Skin epidermis (tissue), 12 donors: Measurements from ENCODE around the gene ACAP3.
A peak's percentile ranks its signal among the peaks of the same experiment; 100 is the strongest.
"Not testable (repeated sequence)": the region's sequence is repeated elsewhere in the genome, so short reads cannot be mapped to it uniquely, and the experiment has no call there.

Source experiments
- H3K27ac ChIP-seq, 21 experiments: fragments of 200-600 bp; sonication (generic) in 11 of 21; one replicate each; pipeline ENCODE4 v1.5.0; 2020; ENCODE audit warnings: mild to moderate bottlenecking in 3 of 21, inconsistent platforms in 2 of 21, moderate library complexity in 2 of 21
- H3K4me3 ChIP-seq, 7 experiments: fragments of 200-600 bp; sonication (generic) in 2 of 7; one replicate each; pipeline ENCODE4 v1.5.0; 2020; ENCODE audit warnings: inconsistent platforms in 2 of 7, mild to moderate bottlenecking in 2 of 7, moderate library complexity in 1 of 7

ACAP3 gene

GRCh38 chr1:1318777-1319645 lies 11.3 kb upstream of the ACAP3 start:
- no peak overlapping the region for H3K4me3 ChIP-seq
- H3K27ac ChIP-seq = peak overlapping the region in 6 of 21 experiments; percentile 13 to 62 (median 30)

DNA sequence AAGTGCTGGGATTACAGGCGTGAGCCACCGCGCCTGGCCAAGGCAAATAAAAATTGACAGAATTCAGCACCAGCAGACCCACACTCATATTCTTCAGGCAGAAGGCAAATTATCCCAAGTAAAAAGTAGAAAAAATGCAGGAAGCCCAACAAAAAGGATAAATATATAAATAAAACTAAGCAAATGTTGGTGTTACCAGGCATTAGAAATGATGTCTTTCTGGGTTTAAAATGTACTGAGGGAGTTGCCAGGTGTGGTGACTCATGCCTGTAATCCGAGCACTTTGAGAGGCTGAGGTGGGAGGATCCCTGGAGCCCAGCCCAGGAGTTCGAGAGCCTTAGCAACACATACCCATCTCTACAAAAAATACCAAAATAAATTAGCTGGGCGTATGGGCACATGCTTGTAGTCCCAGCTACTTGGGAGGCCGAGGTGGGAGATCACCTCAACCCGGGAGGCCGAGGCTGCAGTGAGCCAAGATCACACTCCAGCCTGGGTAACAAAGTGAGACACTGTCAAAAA lies 10.5 kb upstream of the ACAP3 start:
- Histone ChIP-seq H3K4me3 (no peak overlapping the region), H3K27ac (peak overlapping the region in 4 of 21 experiments; percentile 19 to 69 (median 28))

GRCh38 chr1:1317420-1317819 lies 9.7 kb upstream of the ACAP3 start:
- H3K27ac ChIP-seq = peak overlapping the region in 2 of 21 experiments; percentile 19 to 69
- no peak overlapping the region for H3K4me3 ChIP-seq

DNA sequence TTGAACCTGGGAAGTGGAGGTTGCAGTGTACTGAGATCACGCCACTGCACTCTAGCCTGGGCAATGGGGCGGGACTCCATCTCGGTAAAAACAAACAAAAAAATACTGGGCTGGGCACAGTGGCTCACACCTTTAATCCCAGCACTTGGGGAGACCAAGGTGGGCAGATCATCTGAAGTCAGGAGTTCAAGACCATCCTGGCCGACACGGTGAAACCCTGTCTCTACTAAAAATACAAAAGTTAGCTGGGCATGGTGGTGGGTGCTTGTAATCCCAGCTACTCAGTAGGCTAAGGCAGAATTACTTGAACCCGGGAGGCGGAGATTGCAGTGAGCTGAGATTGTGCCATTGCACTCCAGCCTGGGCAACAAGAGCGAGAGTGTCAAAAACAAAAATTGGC lies 8.5 kb upstream of the ACAP3 start:
- not testable (repeated sequence) for H3K4me3 ChIP-seq, H3K27ac ChIP-seq

- Histone ChIP-seq H3K27ac (no peak overlapping the region), H3K4me3 (no peak overlapping the region)
These were observed 7.8 kb upstream of the ACAP3 start for GRCh38 chr1:1315435-1315954.

GRCh38 chr1:1314678-1315335 lies 7.1 kb upstream of the ACAP3 start:
- H3K27ac ChIP-seq = no peak overlapping the region
- H3K4me3 ChIP-seq = no peak overlapping the region

DNA sequence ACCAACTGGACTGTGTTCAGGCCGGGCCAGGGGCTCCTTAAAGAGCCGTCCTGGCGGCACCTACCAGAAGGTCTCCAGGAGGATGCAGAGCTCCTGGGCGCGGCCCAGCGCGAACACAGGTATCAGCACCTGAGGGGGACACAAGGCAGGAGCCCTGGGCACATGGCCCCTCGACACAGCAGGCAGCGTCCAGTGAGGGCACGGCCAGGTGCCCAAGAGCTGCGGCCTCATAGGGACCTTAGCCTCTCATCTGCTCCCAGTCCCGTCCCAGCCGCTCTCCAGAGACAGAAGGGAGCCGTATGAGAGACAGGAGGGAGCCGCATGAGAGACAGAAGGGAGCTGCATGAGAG lies 6.5 kb upstream of the ACAP3 start:
- Histone ChIP-seq H3K27ac (no peak overlapping the region), H3K4me3 (no peak overlapping the region)

DNA sequence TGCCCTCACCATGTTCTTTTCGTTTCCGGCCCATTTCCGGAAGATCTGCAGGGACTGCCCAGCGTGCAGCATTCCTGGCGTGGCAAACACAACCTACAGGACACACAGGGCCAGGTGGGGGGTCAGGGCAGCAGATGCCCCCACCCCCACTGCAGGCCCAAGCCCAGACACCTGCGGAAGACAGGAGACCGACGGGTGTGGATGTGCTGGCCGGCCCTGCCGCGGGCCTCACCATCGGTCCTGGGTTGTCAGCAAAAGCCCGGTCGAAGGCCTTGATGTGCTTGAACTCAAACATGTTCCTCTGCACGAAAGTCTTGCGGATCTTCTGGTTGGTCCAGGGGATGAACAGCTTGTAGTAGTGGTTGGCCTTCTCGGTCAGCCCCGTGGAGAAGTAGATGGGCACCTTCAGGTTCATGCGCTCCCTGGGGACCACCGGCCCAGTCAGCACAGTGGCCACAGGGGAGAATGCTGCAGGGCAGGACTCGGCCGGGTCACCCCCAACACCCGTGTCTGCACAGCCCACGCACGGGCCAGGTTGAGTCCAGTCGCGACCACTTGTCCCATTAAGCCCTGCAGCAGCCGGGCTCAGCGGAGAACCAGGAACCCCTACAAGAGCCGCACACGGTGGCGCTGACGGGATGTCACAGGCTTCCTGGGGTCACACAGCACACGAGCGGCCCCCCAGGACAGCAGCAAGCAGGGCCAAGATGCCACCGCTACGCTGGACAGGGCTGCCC lies 5.9 kb upstream of the ACAP3 start:
- Histone ChIP-seq H3K27ac (no peak overlapping the region), H3K4me3 (no peak overlapping the region)

DNA sequence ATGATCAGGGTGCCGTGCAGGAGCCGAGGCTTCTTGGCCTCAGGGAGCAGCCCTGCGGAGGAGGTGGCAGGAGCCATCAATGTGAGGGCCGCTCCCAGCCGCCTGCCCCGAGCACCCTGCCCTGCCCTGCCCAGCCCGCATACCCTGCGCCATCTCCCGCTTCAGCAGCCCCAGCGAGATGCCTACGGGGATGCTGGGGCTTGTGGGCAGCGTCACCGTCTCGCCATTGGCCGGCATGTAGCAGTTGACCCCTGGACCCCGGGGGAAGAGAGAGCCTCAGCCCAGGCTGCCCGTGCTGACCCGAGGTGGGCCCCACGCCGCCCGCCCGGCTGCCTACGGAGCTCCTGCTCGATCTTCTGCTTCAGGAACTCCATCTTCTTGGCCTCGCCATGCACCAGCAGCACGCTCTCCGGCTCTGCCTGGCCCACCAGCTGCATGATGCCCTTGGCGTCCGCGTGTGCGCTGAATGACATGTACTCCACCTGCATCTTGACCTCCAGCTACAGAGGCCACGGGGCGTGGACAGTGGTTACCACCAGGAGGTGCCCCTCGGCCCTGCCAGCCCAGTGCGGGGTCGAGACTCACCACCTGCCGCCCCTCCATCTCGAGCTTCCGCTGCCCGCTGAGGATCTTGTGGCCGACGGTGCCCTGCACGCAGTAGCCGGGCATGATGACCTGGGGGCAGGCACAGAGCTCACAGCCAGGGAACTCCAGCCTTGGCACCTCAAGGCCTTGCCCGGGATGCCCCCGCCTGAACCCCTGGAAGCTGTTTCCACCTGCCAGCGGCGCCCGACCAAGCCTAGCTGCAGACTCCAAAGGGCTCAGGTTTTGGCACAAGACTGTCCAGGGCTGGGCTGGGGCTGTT lies 5.0 kb upstream of the ACAP3 start:
- H3K27ac ChIP-seq = no peak overlapping the region

DNA sequence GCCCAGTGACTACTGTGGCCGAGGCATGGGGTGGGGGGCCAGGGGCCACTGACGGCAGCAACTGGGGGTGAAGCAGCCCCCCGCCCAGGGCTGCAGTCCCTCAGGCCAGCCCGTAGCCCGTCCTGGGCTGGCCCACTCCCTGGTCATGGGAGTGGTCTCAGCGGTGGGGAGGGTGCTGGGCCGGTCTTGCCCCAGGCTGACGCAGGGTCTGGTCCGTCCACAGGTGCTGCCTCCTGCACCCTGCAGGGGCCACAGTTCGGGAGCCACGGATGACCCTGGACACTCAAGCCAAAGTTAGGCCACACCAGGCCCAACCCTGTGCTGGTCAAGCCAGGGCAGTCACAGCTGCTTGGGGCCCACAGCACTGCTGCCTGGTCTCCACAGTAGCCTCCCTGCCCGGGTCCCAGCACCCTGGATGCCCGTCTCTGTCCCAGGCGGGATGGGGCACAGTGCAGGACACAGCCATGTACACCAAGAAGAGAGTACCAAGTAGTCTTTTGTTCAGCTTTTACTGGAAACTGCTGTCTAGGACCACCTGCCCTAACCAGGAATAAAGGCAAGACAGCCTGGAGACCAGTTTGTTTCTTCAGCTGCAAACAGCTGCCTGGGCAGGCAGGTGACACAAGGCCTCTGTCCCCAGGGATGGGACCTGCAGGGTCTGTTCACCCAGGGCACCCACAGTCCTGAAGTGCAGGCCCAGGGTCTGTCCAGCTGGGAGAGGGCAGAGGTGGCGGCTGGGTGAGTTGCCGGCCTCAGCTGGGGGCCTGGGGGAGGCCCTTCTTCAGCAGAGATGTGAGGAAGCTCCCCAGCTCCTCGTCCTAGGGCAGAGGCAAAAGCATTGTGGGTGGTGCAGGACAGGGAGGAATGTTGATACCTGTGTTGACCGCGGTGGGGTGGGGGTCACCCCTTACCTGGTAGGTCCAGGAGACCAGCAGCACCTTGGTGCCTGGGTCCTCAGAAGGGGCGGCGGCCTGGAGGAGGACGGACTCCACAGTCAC lies 3.7 kb upstream of the ACAP3 start:
- Histone ChIP-seq H3K27ac (peak overlapping the region in 8 of 21 experiments; percentile 1 to 97 (median 24)), H3K4me3 (no peak overlapping the region)

More for the DNA sequence above, 5.0 kb upstream of the ACAP3 start:
- H3K4me3 ChIP-seq = no peak overlapping the region

DNA sequence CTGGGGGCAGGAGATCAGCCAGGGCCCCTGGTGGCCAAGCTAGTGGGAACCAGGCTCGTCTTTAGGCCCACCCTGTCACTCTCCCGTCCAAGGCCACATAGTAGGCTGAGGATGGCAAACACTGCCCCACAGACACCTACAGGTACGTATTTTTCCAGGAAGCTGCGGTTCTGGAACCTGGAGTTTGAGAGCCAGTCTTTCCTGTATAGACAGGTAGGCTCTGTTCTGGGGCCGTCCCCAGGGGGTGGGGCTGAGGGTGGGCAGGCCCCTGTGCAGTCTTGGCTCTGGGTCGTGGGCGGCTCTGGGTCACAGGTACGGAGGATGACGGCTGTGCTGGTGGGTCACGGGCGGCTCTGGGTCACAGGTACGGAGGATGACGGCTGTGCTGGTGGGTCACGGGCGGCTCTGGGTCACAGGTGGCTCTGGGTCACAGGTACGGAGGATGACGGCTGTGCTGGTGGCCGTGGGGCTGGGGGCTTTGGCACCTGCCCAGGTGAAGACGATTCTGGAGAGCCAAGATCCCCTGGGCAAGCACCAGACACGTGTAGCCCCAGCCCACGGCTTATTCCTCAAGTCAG lies 2.8 kb upstream of the ACAP3 start:
- H3K4me3 ChIP-seq = peak overlapping the region in 2 of 7 experiments; percentile 90
- peak overlapping the region in 16 of 21 experiments; percentile 23 to 97 (median 92) for H3K27ac ChIP-seq

DNA sequence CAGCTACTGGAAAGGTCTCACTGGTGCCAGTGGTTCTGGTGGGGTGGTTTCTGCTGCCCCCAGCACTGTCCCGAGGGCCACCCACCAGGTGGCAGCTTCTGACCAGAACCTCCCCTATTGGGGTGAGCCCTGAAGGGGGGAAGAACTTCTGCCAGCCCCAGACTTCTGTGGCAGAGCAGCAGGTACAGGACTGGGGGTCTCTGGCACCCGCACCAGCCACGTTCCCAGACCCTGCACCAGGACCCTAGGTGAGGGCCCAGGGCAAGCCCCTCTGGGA lies 2.3 kb upstream of the ACAP3 start:
- Histone ChIP-seq H3K27ac (peak overlapping the region in 16 of 21 experiments; percentile 23 to 97 (median 92)), H3K4me3 (peak overlapping the region in 4 of 7 experiments; percentile 81 to 92 (median 90))

DNA sequence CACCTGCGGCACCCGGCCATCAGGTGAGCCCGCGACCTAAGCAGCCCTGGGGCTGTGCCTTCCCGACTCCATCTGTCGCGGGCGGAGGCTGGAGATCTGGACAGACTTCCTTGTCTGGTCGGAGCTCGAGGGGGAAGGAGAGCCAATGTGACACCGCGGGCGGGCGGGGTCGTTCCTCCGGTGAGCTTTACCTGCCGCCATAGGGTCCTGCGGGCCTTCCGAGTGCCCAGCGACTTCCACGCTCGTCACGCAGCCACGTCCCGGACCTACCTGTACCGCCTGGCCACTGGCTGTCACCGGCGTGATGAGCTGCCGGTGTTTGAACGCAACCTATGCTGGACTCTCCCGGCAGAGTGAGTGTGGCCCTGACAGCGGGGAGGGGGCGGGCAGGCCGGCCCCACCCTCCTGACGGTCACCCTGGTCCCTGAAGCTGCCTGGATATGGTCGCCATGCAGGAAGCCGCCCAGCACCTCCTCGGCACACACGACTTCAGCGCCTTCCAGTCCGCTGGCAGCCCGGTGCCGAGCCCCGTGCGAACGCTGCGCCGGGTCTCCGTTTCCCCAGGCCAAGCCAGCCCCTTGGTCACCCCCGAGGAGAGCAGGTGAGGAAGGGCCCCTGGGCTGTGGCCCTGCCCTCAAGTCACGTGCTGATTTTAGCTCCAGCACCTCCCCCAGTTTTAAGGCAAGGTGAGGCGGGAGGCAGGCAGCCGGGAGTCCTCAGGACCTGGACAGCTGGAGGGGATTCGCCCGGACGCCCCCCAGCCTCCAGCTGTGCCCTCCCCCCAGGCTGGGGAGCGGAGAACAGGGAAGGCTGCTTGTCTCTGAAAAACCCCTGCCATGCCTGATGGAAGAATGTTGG lies 1.8 kb upstream of the ACAP3 start:
- Histone ChIP-seq H3K27ac (peak overlapping the region in 20 of 21 experiments; percentile 77 to 97 (median 92)), H3K4me3 (peak overlapping the region; percentile 75 to 92 (median 90))

DNA sequence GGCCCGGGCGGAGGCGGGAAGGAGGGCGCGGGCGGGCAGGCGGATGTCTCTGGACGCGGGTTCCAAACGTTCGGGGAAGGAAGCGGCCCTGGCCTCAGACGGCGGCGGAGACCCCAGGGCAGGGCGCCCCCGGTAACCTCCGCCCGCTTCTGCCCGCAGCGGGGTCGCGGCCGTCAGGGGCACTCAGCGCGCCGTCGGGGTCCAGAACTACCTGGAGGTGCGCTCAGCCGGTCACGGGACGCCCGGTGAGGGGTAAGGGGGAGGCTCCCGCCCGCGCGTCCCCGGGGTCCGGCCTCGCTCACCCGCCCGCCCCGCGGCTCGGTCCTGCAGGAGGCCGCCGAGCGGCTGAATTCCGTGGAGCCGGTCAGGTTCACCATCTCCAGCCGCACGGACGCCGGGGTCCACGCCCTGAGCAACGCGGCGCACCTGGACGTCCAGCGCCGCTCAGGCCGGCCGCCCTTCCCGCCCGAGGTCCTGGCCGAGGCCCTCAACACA lies 1.1 kb upstream of the ACAP3 start:
- Histone ChIP-seq H3K27ac (peak overlapping the region; percentile 77 to 97 (median 92)), H3K4me3 (peak overlapping the region; percentile 75 to 92 (median 90))

GRCh38 chr1:1307261-1307922 lies 338 bp downstream of the ACAP3 start:
- peak overlapping the region; percentile 75 to 92 (median 90) for H3K4me3 ChIP-seq
- H3K27ac ChIP-seq = peak overlapping the region; percentile 34 to 97 (median 90)
